Measurements from ENCODE around the gene CHCHD3. TPM values are rescaled to one million over a fixed set of nuclear protein-coding genes. Genes with fewer than 3 reads are reported as not detected.

The CHCHD3 gene
- total and polyA plus RNA-seq, 2 donors (not counting 1 experiment from before 2014, with no cell fraction given): 80.8 to 94.0 TPM

GRCh38 chr7:132815696-132816311 is 266.1 kb downstream of the CHCHD3 start:
- Histone ChIP-seq H3K4me3 (replicated peaks in 1 of 4; ENCODE audit: control extremely low read depth in 1 of 4, insufficient read depth in 1 of 4, low read depth in 3 of 4, low read length in 4 of 4) (no peak overlapping the region), H3K9me3 (ENCODE audit: control insufficient read depth, insufficient read depth, low read depth, low read length) (no peaks in the 10 kb centered on the region), H3K27me3 (ENCODE audit: control insufficient read depth, insufficient read depth, low read length) (no peaks in the 10 kb centered on the region), H3K9ac (ENCODE audit: insufficient read depth, low read length) (no peak overlapping the region), H3K27ac (ENCODE audit: insufficient read depth, low read length) (no peak overlapping the region), H3K4me2 (ENCODE audit: extremely low read depth, insufficient read depth, low read length) (no peak overlapping the region), H4K20me1 (ENCODE audit: control insufficient read depth, extremely low read depth, insufficient read depth, low read length) (no peaks in the 10 kb centered on the region), H3K36me3 (ENCODE audit: control insufficient read depth, insufficient read depth, low read length) (no peaks in the 10 kb centered on the region), H2AFZ (ENCODE audit: low read length) (no peak overlapping the region), H3K79me2 (ENCODE audit: control insufficient read depth, insufficient read depth, low read length) (no peaks in the 10 kb centered on the region), H3K4me1 (ENCODE audit: control insufficient read depth, extremely low read depth, insufficient read depth, low read length) (no peaks in the 10 kb centered on the region)
- TF ChIP-seq EZH2 (IDR thresholded peaks at IDR 0.05; ENCODE audit: low read length, missing control alignments) (no peak), CTCF (conservative IDR thresholded peaks at IDR 0.05 in 1 of 2, IDR thresholded peaks at IDR 0.05 in 1 of 2; ENCODE audit: low read depth in 1 of 2, low read length in 2 of 2) (no peak)
- peak in 1 of 2 donors; percentile 42 for DNase-seq (ENCODE audit: low read depth in 2 of 2)

GRCh38 chr7:132815130-132815529 is 266.8 kb downstream of the CHCHD3 start:
- H3K27ac ChIP-seq (ENCODE audit: insufficient read depth, low read length): no peak overlapping the region
- no peak overlapping the region for H3K9ac ChIP-seq (ENCODE audit: insufficient read depth, low read length)
- no peaks in the 10 kb centered on the region for H3K4me1 ChIP-seq (ENCODE audit: control insufficient read depth, extremely low read depth, insufficient read depth, low read length)
- H3K79me2 ChIP-seq (ENCODE audit: control insufficient read depth, insufficient read depth, low read length): no peaks in the 10 kb centered on the region
- TF ChIP-seq CTCF (conservative IDR thresholded peaks at IDR 0.05 in 1 of 2, IDR thresholded peaks at IDR 0.05 in 1 of 2; ENCODE audit: low read depth in 1 of 2, low read length in 2 of 2): no peak
- no peak for TF ChIP-seq EZH2 (IDR thresholded peaks at IDR 0.05; ENCODE audit: low read length, missing control alignments)
- H3K27me3 ChIP-seq (ENCODE audit: control insufficient read depth, insufficient read depth, low read length): no peaks in the 10 kb centered on the region
- H3K9me3 ChIP-seq (ENCODE audit: control insufficient read depth, insufficient read depth, low read depth, low read length): no peaks in the 10 kb centered on the region
- no peaks in the 10 kb centered on the region for H3K36me3 ChIP-seq (ENCODE audit: control insufficient read depth, insufficient read depth, low read length)
- H4K20me1 ChIP-seq (ENCODE audit: control insufficient read depth, extremely low read depth, insufficient read depth, low read length): no peaks in the 10 kb centered on the region
- no peak overlapping the region for H2AFZ ChIP-seq (ENCODE audit: low read length)
- DNase-seq (ENCODE audit: low read depth in 2 of 2): peak; percentile 18 to 33
- no peak overlapping the region for H3K4me3 ChIP-seq (replicated peaks in 1 of 4; ENCODE audit: control extremely low read depth in 1 of 4, insufficient read depth in 1 of 4, low read depth in 3 of 4, low read length in 4 of 4)
- H3K4me2 ChIP-seq (ENCODE audit: extremely low read depth, insufficient read depth, low read length): no peak overlapping the region

DNA sequence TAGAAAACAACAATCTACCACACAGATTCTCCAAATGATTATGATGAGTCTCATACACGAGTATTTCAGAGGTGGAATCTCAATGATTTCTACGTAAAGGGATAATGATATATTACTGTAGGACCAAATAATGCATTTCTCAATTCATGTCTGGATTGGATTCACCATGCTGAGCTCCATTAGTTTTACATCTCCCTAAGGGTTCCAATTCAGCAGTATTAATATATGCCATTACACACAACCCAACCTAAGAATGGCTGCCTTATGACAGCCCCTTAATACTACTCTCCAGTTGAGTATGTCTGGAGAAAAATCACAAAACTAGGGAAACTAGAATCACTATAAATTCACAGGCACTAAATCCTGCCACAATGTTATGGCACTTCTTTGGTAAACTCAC is 271.3 kb downstream of the CHCHD3 start:
- H3K27ac ChIP-seq (ENCODE audit: insufficient read depth, low read length): no peak overlapping the region
- H3K4me1 ChIP-seq (ENCODE audit: control insufficient read depth, extremely low read depth, insufficient read depth, low read length): no peaks in the 10 kb centered on the region
- no peaks in the 10 kb centered on the region for H3K9me3 ChIP-seq (ENCODE audit: control insufficient read depth, insufficient read depth, low read depth, low read length)
- no peak overlapping the region for H2AFZ ChIP-seq (ENCODE audit: low read length)
- no peak overlapping the region for H3K9ac ChIP-seq (ENCODE audit: insufficient read depth, low read length)
- no peaks in the 10 kb centered on the region for H3K27me3 ChIP-seq (ENCODE audit: control insufficient read depth, insufficient read depth, low read length)
- H3K4me3 ChIP-seq (replicated peaks in 1 of 4; ENCODE audit: control extremely low read depth in 1 of 4, insufficient read depth in 1 of 4, low read depth in 3 of 4, low read length in 4 of 4): no peak overlapping the region
- no peaks in the 10 kb centered on the region for H3K36me3 ChIP-seq (ENCODE audit: control insufficient read depth, insufficient read depth, low read length)
- no peak for TF ChIP-seq CTCF (conservative IDR thresholded peaks at IDR 0.05 in 1 of 2, IDR thresholded peaks at IDR 0.05 in 1 of 2; ENCODE audit: low read depth in 1 of 2, low read length in 2 of 2)
- TF ChIP-seq EZH2 (IDR thresholded peaks at IDR 0.05; ENCODE audit: low read length, missing control alignments): no peak
- DNase-seq (ENCODE audit: low read depth in 2 of 2): no peak
- H4K20me1 ChIP-seq (ENCODE audit: control insufficient read depth, extremely low read depth, insufficient read depth, low read length): no peaks in the 10 kb centered on the region
- no peak overlapping the region for H3K4me2 ChIP-seq (ENCODE audit: extremely low read depth, insufficient read depth, low read length)
- H3K79me2 ChIP-seq (ENCODE audit: control insufficient read depth, insufficient read depth, low read length): no peaks in the 10 kb centered on the region
